ENCODE data around the gene TLR1. TPM values are rescaled to one million over a fixed set of nuclear protein-coding genes. Genes with fewer than 3 reads are reported as not detected.

TLR1 gene
- polyA plus RNA-seq, 1 experiment, result 0.93 TPM

DNA sequence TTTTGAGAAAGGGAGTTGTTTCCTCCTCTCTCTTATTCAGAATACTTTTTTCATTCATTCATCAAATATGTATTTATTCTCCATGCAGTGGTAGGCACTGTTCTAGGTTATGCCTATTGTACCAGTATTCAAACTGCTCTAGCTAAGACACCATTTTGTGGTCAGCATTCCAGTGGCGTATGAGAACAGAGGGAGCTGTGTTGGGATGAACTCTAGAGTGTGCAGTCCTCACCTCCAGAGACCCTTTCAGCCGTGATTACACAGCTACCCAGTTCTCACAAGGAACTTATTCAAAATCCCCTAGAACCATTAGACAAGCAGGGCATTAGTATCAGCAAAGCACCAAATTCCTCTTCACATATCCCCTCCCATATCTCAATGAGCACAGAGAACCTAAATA is 4.2 kb downstream of the TLR1 start:
- ChIA-PET CTCF (interaction anchor here (1.5 to 2.1 kb wide), 2 partner anchors 15 to 18 kb away, joined by 3 to 9 read pairs; partner anchors contain the start of gene TLR10), POLR2A (no interaction called here)
- TF ChIP-seq, protein P1, sequence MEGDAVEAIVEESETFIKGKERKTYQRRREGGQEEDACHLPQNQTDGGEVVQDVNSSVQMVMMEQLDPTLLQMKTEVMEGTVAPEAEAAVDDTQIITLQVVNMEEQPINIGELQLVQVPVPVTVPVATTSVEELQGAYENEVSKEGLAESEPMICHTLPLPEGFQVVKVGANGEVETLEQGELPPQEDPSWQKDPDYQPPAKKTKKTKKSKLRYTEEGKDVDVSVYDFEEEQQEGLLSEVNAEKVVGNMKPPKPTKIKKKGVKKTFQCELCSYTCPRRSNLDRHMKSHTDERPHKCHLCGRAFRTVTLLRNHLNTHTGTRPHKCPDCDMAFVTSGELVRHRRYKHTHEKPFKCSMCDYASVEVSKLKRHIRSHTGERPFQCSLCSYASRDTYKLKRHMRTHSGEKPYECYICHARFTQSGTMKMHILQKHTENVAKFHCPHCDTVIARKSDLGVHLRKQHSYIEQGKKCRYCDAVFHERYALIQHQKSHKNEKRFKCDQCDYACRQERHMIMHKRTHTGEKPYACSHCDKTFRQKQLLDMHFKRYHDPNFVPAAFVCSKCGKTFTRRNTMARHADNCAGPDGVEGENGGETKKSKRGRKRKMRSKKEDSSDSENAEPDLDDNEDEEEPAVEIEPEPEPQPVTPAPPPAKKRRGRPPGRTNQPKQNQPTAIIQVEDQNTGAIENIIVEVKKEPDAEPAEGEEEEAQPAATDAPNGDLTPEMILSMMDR (IDR thresholded peaks at IDR 0.05; ENCODE audit: low read depth, low read length), result no peak
- Histone ChIP-seq H3K27ac (ENCODE audit: low read depth, low read length) (no peak overlapping the region), H3K9me3 (ENCODE audit: control insufficient read depth, insufficient read depth, low read length) (peaks cover 3% of the 10 kb centered on the region; the same call in 1 of the 2 replicates), H3K27me3 (ENCODE audit: control insufficient read depth, insufficient read depth, low read length) (no peaks in the 10 kb centered on the region), H3K4me3 (ENCODE audit: low read depth, low read length) (no peak overlapping the region)
- DNase-seq (ENCODE audit: low read depth, low spot score), result no peak

GRCh38 chr4:38795087-38795486 is 9.5 kb downstream of the TLR1 start:
- no peak for DNase-seq (ENCODE audit: low read depth, low spot score)
- H3K9me3 ChIP-seq (ENCODE audit: control insufficient read depth, insufficient read depth, low read length), result no peaks in the 10 kb centered on the region
- H3K27me3 ChIP-seq (ENCODE audit: control insufficient read depth, insufficient read depth, low read length), result peaks cover 2% of the 10 kb centered on the region
- POLR2A ChIA-PET, result no interaction called here
- CTCF ChIA-PET, result interaction anchor here (0.8 to 5.7 kb wide), 3 partner anchors 10 to 12 kb away, joined by 3 to 29 read pairs (median 20); partner anchors contain the start of genes TLR1 and TLR10
- no peak overlapping the region for H3K27ac ChIP-seq (ENCODE audit: low read depth, low read length)
- H3K4me3 ChIP-seq (ENCODE audit: low read depth, low read length), result no peak overlapping the region
- TF ChIP-seq, protein P1 (IDR thresholded peaks at IDR 0.05; ENCODE audit: low read depth, low read length), result no peak

- H3K27ac ChIP-seq (ENCODE audit: low read depth, low read length), result no peak overlapping the region
- no peaks in the 10 kb centered on the region for H3K9me3 ChIP-seq (ENCODE audit: control insufficient read depth, insufficient read depth, low read length)
- H3K4me3 ChIP-seq (ENCODE audit: low read depth, low read length), result no peak overlapping the region
- H3K27me3 ChIP-seq (ENCODE audit: control insufficient read depth, insufficient read depth, low read length), result peaks cover 2% of the 10 kb centered on the region
- ChIA-PET CTCF (interaction anchor here (2.7 to 5.7 kb wide), 2 partner anchors 11 kb away, joined by 20 to 29 read pairs; partner anchors contain the start of genes TLR1 and TLR10), POLR2A (no interaction called here)
- TF ChIP-seq, protein P1 (IDR thresholded peaks at IDR 0.05; ENCODE audit: low read depth, low read length), result no peak
- no peak for DNase-seq (ENCODE audit: low read depth, low spot score)
Measured at GRCh38 chr4:38794051-38794450, 10.5 kb downstream of the TLR1 start.

- H3K9me3 ChIP-seq (ENCODE audit: control insufficient read depth, insufficient read depth, low read length), result no peaks in the 10 kb centered on the region
- no peak overlapping the region for H3K27ac ChIP-seq (ENCODE audit: low read depth, low read length)
- no peak for DNase-seq (ENCODE audit: low read depth, low spot score)
- peaks cover 2% of the 10 kb centered on the region for H3K27me3 ChIP-seq (ENCODE audit: control insufficient read depth, insufficient read depth, low read length)
- TF ChIP-seq, protein P1 (IDR thresholded peaks at IDR 0.05; ENCODE audit: low read depth, low read length), result no peak
- CTCF ChIA-PET, result interaction anchor here (0.9 to 3.1 kb wide), 4 partner anchors 8 to 32 kb away, joined by 3 to 13 read pairs (median 6); partner anchors contain the start of genes TLR1 and TLR10
- H3K4me3 ChIP-seq (ENCODE audit: low read depth, low read length), result no peak overlapping the region
- POLR2A ChIA-PET, result no interaction called here
Measured at GRCh38 chr4:38791010-38791409, 13.6 kb downstream of the TLR1 start.

DNA sequence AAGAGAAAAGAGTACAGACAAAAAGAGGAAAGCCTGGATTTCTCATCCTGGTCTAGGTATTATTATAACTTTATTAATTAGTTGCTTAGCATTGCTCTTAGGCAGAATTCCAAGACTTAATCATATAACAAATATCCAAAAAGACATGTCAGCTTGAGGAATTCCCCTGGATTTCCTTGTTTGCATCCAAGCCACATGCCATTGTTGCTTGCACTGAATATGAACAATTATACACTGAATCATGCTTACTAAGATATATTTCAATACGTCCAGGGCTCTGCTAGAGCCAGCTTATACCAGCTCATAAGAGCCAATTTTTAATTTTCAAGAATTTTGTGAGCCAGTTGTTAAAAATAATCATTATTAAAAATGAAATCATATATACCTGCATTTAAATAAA is 16.3 kb downstream of the TLR1 start:
- DNase-seq (ENCODE audit: low read depth, low spot score), result no peak
- Histone ChIP-seq H3K4me3 (ENCODE audit: low read depth, low read length) (no peak overlapping the region), H3K9me3 (ENCODE audit: control insufficient read depth, insufficient read depth, low read length) (no peaks in the 10 kb centered on the region), H3K27ac (ENCODE audit: low read depth, low read length) (no peak overlapping the region), H3K27me3 (ENCODE audit: control insufficient read depth, insufficient read depth, low read length) (peaks cover 2% of the 10 kb centered on the region)
- ChIA-PET POLR2A (no interaction called here), CTCF (no interaction called here)
- TF ChIP-seq, protein P1 (IDR thresholded peaks at IDR 0.05; ENCODE audit: low read depth, low read length), result no peak
